Measurements from ENCODE around the gene GNG8.
"Not testable (repeated sequence)": the region's sequence is repeated elsewhere in the genome, so short reads cannot be mapped to it uniquely, and the experiment has no call there.

GNG8 gene

GRCh38 chr19:46628970-46629369 is 7.0 kb downstream of the GNG8 start:
- not testable (repeated sequence) for H3K4me3 ChIP-seq (ENCODE audit: extremely low read depth, insufficient read depth, low read length, poor library complexity, severe bottlenecking); H3K27ac ChIP-seq (ENCODE audit: low read depth, low read length, severe bottlenecking); H3K9me3 ChIP-seq (ENCODE audit: control insufficient read depth, low read length); H3K36me3 ChIP-seq (ENCODE audit: control insufficient read depth, insufficient read depth, low read length)
- peaks cover 49% of the 10 kb centered on the region for H3K4me1 ChIP-seq (ENCODE audit: control insufficient read depth, insufficient read depth, low read length, poor library complexity, severe bottlenecking)
- WGBS, 2 experiments (ENCODE audit: insufficient coverage in 2 of 2) = 97 to 100% methylated on average over 3 to 4 of the region's 7 CpGs

- H3K9me3 ChIP-seq (ENCODE audit: control insufficient read depth, low read length) = no peaks in the 10 kb centered on the region
These were observed 9.6 kb downstream of the GNG8 start for GRCh38 chr19:46626446-46626845.

GRCh38 chr19:46625731-46626130 is 10.3 kb downstream of the GNG8 start:
- H3K4me3 ChIP-seq (ENCODE audit: extremely low read depth, insufficient read depth, low read length, poor library complexity, severe bottlenecking) = no peak overlapping the region
- H3K4me1 ChIP-seq (ENCODE audit: control insufficient read depth, insufficient read depth, low read length, poor library complexity, severe bottlenecking) = peaks cover 45% of the 10 kb centered on the region
- WGBS, 2 experiments (ENCODE audit: insufficient coverage in 2 of 2) = 93 to 94% methylated on average over 11 to 12 of the region's 12 CpGs
- peak overlapping the region; percentile 79 for H3K27ac ChIP-seq (ENCODE audit: low read depth, low read length, severe bottlenecking)
- no peaks in the 10 kb centered on the region for H3K36me3 ChIP-seq (ENCODE audit: control insufficient read depth, insufficient read depth, low read length)
- H3K9me3 ChIP-seq (ENCODE audit: control insufficient read depth, low read length) = no peaks in the 10 kb centered on the region

More at GRCh38 chr19:46626446-46626845, 9.6 kb downstream of the GNG8 start:
- Histone ChIP-seq H3K4me1 (ENCODE audit: control insufficient read depth, insufficient read depth, low read length, poor library complexity, severe bottlenecking) (peaks cover 45% of the 10 kb centered on the region), H3K27ac (ENCODE audit: low read depth, low read length, severe bottlenecking) (no peak overlapping the region), H3K4me3 (ENCODE audit: extremely low read depth, insufficient read depth, low read length, poor library complexity, severe bottlenecking) (no peak overlapping the region), H3K36me3 (ENCODE audit: control insufficient read depth, insufficient read depth, low read length) (no peaks in the 10 kb centered on the region)
- WGBS, 2 experiments (ENCODE audit: insufficient coverage in 2 of 2) = 79 to 91% methylated on average over 8 to 14 of the region's 14 CpGs

- H3K4me3 ChIP-seq (ENCODE audit: extremely low read depth, insufficient read depth, low read length, poor library complexity, severe bottlenecking) = peak within 1 kb of the TSS; percentile 11
- WGBS, 2 experiments (ENCODE audit: insufficient coverage in 2 of 2) = 58 to 60% methylated on average over 9 to 12 of the region's 13 CpGs
- H3K36me3 ChIP-seq (ENCODE audit: control insufficient read depth, insufficient read depth, low read length) = no peaks in the 10 kb centered on the region
- H3K9me3 ChIP-seq (ENCODE audit: control insufficient read depth, low read length) = no peaks in the 10 kb centered on the region
- H3K27ac ChIP-seq (ENCODE audit: low read depth, low read length, severe bottlenecking) = peak within 1 kb of the TSS; percentile 79
- H3K4me1 ChIP-seq (ENCODE audit: control insufficient read depth, insufficient read depth, low read length, poor library complexity, severe bottlenecking) = peaks cover 48% of the 10 kb centered on the region
These were observed 10.9 kb downstream of the GNG8 start, which contains the start of gene PTGIR for GRCh38 chr19:46624958-46625661. TSS of gene PTGIR (minus strand) at chr19:46625089. CDS start at chr19:46624225, 864 bp downstream.

- 97% methylated on average over 26 to 27 of the region's 35 CpGs for WGBS, 2 experiments (ENCODE audit: insufficient coverage in 2 of 2)
- Histone ChIP-seq H3K4me3 (ENCODE audit: extremely low read depth, insufficient read depth, low read length, poor library complexity, severe bottlenecking) (peak overlapping the region; percentile 11), H3K9me3 (ENCODE audit: control insufficient read depth, low read length) (no peaks in the 10 kb centered on the region), H3K36me3 (ENCODE audit: control insufficient read depth, insufficient read depth, low read length) (no peaks in the 10 kb centered on the region), H3K27ac (ENCODE audit: low read depth, low read length, severe bottlenecking) (no peak overlapping the region), H3K4me1 (ENCODE audit: control insufficient read depth, insufficient read depth, low read length, poor library complexity, severe bottlenecking) (peaks cover 54% of the 10 kb centered on the region)
These were observed 12.0 kb downstream of the GNG8 start for GRCh38 chr19:46623915-46624502.

GRCh38 chr19:46622118-46622446 is 13.9 kb downstream of the GNG8 start:
- 87 to 88% methylated on average over 4 to 7 of the region's 7 CpGs for WGBS, 2 experiments (ENCODE audit: insufficient coverage in 2 of 2)
- Histone ChIP-seq H3K9me3 (ENCODE audit: control insufficient read depth, low read length) (no peaks in the 10 kb centered on the region), H3K4me1 (ENCODE audit: control insufficient read depth, insufficient read depth, low read length, poor library complexity, severe bottlenecking) (peaks cover 53% of the 10 kb centered on the region), H3K27ac (ENCODE audit: low read depth, low read length, severe bottlenecking) (no peak overlapping the region), H3K36me3 (ENCODE audit: control insufficient read depth, insufficient read depth, low read length) (no peaks in the 10 kb centered on the region), H3K4me3 (ENCODE audit: extremely low read depth, insufficient read depth, low read length, poor library complexity, severe bottlenecking) (no peak overlapping the region)

- Histone ChIP-seq H3K9me3 (ENCODE audit: control insufficient read depth, low read length) (no peaks in the 10 kb centered on the region), H3K4me1 (ENCODE audit: control insufficient read depth, insufficient read depth, low read length, poor library complexity, severe bottlenecking) (peaks cover 53% of the 10 kb centered on the region), H3K36me3 (ENCODE audit: control insufficient read depth, insufficient read depth, low read length) (no peaks in the 10 kb centered on the region), H3K27ac (ENCODE audit: low read depth, low read length, severe bottlenecking) (peak overlapping the region; percentile 84), H3K4me3 (ENCODE audit: extremely low read depth, insufficient read depth, low read length, poor library complexity, severe bottlenecking) (no peak overlapping the region)
- WGBS, 2 experiments (ENCODE audit: insufficient coverage in 2 of 2) = 79 to 80% methylated on average over 26 to 31 of the region's 32 CpGs
These were observed 14.5 kb downstream of the GNG8 start for GRCh38 chr19:46621191-46622117.

GRCh38 chr19:46620716-46621115 is 15.3 kb downstream of the GNG8 start:
- Histone ChIP-seq H3K27ac (ENCODE audit: low read depth, low read length, severe bottlenecking) (peak overlapping the region; percentile 84), H3K9me3 (ENCODE audit: control insufficient read depth, low read length) (no peaks in the 10 kb centered on the region), H3K4me1 (ENCODE audit: control insufficient read depth, insufficient read depth, low read length, poor library complexity, severe bottlenecking) (peaks cover 49% of the 10 kb centered on the region), H3K36me3 (ENCODE audit: control insufficient read depth, insufficient read depth, low read length) (no peaks in the 10 kb centered on the region), H3K4me3 (ENCODE audit: extremely low read depth, insufficient read depth, low read length, poor library complexity, severe bottlenecking) (no peak overlapping the region)
- WGBS, 2 experiments (ENCODE audit: insufficient coverage in 2 of 2) = 68 to 72% methylated on average over 4 of the region's 6 CpGs

- WGBS, 2 experiments (ENCODE audit: insufficient coverage in 2 of 2) = 95 to 100% methylated on average over 3 of the region's 3 CpGs
- Histone ChIP-seq H3K9me3 (ENCODE audit: control insufficient read depth, low read length) (no peaks in the 10 kb centered on the region), H3K36me3 (ENCODE audit: control insufficient read depth, insufficient read depth, low read length) (no peaks in the 10 kb centered on the region), H3K27ac (ENCODE audit: low read depth, low read length, severe bottlenecking) (peak overlapping the region; percentile 84), H3K4me1 (ENCODE audit: control insufficient read depth, insufficient read depth, low read length, poor library complexity, severe bottlenecking) (peaks cover 44% of the 10 kb centered on the region), H3K4me3 (ENCODE audit: extremely low read depth, insufficient read depth, low read length, poor library complexity, severe bottlenecking) (no peak overlapping the region)
These were observed 15.7 kb downstream of the GNG8 start for GRCh38 chr19:46620267-46620666.

- H3K27ac ChIP-seq (ENCODE audit: low read depth, low read length, severe bottlenecking) = no peak overlapping the region
- no peaks in the 10 kb centered on the region for H3K36me3 ChIP-seq (ENCODE audit: control insufficient read depth, insufficient read depth, low read length)
- H3K4me3 ChIP-seq (ENCODE audit: extremely low read depth, insufficient read depth, low read length, poor library complexity, severe bottlenecking) = no peak overlapping the region
- H3K9me3 ChIP-seq (ENCODE audit: control insufficient read depth, low read length) = no peaks in the 10 kb centered on the region
- 92 to 100% methylated on average over 7 to 8 of the region's 9 CpGs for whole genome bisulfite sequencing, 2 experiments (ENCODE audit: insufficient coverage in 2 of 2)
- peaks cover 33% of the 10 kb centered on the region for H3K4me1 ChIP-seq (ENCODE audit: control insufficient read depth, insufficient read depth, low read length, poor library complexity, severe bottlenecking)
These were observed 17.3 kb downstream of the GNG8 start for GRCh38 chr19:46618670-46619231.

All from mesodermal cell (in vitro differentiated cells).